ENCODE results near the gene STXBP4.

STXBP4 gene
- total RNA-seq = 7.2 to 16.5 reads per million in 2 donors

GRCh38 chr17:54968262-54968987 is at the start of gene STXBP4, which contains the start of gene COX11:
Gene STXBP4, plus strand, starts transcription at chr17:54968765. Its CDS starts 17,455 bp downstream, at chr17:54986220.
Gene COX11, minus strand, starts transcription at chr17:54968654. Its CDS starts 8 bp downstream, at chr17:54968646.
- peak; percentile 80 to 97 (median 90) for DNase-seq

- no peak for DNase-seq
Measured at GRCh38 chr17:54919425-54919824, 49.1 kb upstream of the STXBP4 start.

DNA sequence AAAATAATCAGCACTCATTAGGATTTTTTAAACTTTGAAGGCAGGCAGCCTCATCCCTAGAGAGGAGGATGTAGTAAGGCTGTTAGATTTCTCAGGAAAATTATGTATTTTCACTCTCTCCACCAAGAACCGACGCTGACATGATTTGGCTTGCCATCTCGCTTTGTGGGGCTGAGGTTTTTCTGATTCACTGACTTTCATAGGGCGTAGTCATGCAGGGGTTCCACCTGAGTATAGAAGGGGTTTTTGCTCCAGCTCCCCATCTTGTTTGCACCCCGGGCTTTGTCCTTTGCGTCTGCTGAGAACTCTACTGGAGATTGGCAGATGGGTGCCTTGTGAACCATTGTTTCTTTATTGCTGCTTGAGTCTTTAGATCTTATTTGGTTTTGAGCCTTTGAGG is 47.7 kb upstream of the STXBP4 start:
- no peak for DNase-seq

GRCh38 chr17:54924405-54924804 is 44.2 kb upstream of the STXBP4 start:
- no peak for DNase-seq

DNA sequence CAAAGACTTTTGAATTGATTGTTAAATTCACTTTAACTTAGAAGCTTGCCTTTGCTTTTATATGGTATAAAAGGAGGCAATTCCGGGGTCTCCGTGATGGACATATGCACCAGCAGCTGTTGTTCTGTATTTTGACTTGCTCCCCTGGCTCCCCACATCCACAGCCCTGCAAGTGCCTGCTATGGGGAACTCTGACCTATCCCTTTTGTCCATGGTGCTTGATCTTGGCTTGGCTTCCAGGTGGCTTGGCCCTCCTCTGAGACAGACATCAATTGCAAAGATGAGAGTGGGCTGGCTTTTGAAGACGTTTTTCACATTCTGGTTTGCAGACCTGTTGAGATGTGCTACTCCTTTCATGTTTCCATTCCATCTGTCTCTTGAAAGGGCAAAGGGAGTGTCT is 41.0 kb upstream of the STXBP4 start:
- DNase-seq = no peak

DNA sequence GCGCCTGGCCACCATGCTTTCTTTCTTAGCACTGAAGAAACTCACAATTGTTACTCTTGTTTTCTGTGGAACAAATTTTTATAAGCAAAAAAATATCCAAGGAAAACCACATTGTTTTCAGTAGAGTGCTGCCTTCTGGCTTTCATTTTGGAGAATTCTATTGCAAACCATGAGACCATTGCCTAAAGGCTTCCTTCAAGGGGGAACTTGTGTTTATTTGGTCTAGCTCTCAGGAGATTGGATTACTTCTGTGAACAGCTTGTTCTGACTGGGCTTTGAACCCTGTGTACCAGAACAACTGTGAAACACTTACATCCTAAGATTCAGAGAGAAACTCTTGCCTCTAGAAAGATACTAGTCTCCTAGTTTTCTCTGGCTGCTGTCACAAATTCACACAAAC is 35.9 kb upstream of the STXBP4 start:
- DNase-seq = no peak

GRCh38 chr17:54933921-54934320 is 34.6 kb upstream of the STXBP4 start:
- DNase-seq = no peak

DNA sequence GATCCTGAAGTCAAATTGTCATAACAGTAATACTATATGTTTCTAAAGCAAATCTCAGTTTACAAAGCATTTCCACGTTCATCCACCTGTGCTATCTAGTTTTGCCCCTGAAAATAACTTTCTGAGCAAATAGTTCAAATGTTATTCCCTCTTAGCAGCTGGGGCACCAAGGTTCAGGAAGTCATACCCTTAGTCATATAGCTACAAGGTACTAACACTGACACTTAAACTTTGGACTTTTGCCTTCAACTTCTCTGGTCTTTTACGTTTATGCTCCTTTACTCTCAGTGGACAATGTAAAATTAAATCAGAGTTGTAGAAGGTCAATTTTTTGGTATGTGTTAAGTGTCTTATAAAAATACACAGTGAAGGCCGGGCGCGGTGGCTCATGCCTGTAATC is 33.1 kb upstream of the STXBP4 start:
- no peak for DNase-seq

GRCh38 chr17:54937018-54937417 is 31.5 kb upstream of the STXBP4 start:
- DNase-seq = no peak

- DNase-seq = no peak
Measured at GRCh38 chr17:54937426-54937825, 31.1 kb upstream of the STXBP4 start.

DNA sequence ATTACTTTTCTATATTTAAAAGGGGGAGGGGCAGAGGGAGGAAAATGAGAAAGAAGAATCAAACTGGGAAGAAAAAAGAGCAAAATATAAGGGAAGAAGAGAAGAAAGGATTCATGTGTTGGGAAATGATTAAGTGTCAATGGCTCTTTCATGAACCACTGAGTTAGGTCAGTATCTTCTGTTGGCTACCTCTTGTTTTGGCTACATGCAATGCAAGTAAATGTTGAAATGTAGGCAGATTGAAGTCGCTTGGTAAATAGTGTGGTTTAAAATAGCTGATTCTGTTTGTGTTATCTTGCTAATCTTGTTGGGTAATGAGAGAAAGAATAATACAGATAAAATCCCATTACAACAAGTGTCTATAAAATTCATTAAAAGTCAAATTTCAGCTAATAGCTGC is 27.3 kb upstream of the STXBP4 start:
- no peak for DNase-seq

- peak in 1 of 5 experiments; percentile 55 for DNase-seq
Measured at GRCh38 chr17:54944796-54945195, 23.8 kb upstream of the STXBP4 start.

GRCh38 chr17:54945231-54945630 is 23.3 kb upstream of the STXBP4 start:
- DNase-seq = peak in 1 of 5 experiments; percentile 70

GRCh38 chr17:54945671-54946070 is 22.9 kb upstream of the STXBP4 start:
- DNase-seq = no peak

DNA sequence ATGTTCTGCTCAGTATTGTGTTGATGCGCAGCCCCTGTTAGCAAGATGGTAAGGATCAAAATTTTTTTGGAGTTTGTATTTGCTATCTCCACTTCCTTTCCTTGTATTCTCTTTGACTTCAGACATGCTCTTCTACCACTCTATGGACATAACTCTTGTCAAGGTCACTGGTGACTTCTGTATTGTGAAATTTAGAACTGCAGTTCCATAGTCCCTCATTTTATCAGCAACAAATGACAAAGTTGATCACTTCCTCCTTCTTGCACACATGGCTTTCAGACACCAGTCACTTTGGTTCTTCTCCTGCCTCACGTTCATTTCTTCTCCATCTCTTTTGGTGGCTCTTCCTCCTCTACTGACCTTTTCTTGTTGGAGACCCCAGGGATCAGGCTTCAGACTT is 21.2 kb upstream of the STXBP4 start:
- DNase-seq = no peak

DNA sequence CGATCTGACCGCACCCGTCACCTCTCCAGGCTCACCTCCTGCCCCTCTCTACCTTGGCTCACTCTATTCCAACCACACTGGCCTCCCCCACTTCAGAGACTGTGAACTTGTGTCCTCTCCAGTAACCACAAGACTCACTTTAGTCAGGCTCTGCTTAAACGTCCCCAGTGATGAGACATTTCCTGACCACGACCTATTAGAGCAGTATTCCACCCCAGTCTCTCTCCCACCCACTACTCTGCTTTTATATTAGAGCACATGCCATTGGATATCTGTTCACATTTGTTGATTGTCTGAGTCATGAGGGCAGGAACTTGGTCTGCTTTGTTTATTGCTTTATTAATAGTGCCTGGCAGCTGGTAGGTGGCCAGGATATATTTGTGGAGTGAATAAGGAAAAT is 20.2 kb upstream of the STXBP4 start:
- DNase-seq = peak in 1 of 5 experiments; percentile 63

DNA sequence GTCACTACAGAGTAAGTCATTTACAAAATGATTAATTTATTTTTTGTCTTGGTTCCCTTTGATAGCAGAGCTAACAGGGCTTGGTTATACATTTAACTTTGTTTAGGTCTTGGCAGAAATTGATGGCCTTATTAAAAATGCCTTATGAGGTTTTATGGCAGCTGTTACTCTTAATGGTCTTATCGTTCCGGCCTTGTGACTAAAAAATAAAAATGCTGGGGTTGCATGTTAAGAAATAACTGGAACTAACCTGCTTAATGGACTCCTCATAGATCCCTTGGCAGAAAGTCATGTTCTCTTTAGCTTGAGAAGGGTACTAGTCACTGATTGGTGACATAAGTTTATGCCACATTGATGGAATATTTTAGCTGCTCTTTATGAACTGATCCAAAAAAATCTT is 18.4 kb upstream of the STXBP4 start:
- DNase-seq = no peak

GRCh38 chr17:54951286-54951685 is 17.3 kb upstream of the STXBP4 start:
- DNase-seq = no peak

DNA sequence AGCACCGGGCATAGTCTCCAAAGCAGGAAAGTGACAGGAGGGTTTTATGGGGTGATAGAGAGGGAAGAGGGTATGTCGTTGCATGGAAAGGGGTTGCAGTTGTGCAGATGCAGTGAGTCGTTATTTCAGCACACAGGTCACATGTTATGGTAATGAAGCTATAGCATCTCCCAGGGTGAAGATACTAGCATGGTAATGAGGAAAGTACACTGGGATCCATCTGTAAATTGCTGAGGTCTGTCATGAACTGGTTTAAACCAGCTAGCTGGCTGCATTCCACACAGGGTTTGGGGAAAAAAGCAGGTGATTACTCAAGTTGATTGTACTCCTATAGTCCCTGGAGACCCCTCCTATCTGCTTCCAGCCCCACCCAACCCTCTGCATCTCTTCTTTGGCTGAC is 11.8 kb upstream of the STXBP4 start:
- DNase-seq = no peak

GRCh38 chr17:54967621-54968261 is 824 bp upstream of the STXBP4 start:
- DNase-seq = peak in 1 of 5 experiments; percentile 61

DNA sequence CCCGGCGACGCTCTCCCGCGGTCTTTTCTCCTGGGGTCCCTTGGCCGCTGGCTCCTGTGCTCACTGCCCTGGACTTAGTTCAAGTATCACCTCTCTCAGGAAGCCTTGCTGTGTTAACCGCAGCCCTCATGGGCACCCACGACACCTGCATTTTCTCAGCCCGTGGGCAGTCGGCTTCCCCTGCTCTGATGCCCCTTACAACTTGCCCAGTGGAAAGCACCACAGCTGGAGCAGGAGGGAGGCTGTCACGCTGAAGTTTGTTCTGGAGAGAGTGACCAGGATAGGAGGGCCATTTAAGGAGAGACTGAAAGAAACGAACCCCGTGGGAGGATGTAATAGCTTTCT is 395 bp downstream of the STXBP4 start:
- peak in 1 of 5 experiments; percentile 4 for DNase-seq

DNA sequence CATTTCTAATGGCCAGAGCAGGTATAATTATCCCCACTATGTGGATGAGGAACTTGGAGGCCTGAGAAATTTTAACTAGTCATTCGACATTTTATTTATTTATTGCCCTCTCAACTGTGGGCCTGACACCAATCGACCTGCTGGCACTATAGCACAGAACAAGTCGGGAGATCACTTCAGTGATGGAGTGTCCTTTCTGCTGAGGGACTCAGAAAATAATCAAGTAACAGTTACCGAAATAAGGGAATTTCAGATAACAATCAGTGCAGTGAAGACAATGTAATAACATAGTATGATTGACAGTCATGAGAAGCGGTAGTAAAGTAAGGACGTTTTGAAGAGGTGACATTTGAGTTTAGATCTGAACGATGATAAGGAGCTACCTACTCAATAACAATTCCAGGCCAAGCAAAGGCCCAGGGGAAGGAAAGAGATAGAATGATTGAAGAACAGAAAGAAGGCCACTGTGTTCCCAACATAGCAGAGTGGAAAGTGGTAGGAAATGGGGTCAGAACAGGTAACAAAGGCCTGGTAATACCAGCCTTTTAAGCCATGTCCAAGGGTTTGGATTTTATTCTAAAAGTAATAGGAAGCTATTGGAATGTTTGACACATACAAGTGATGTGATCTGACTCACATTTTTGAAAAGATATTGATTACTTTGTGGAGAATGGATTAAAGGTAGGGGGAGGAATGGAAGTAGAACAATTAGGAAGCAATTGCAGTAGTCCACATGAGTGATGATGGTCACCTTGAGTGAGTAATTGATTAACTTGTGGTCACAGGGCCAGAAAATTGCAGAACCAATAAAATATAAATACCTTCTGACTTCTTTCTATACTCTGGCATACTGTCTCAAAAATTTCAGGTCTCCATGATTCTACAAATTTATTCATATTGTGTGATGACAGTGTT is 1.4 kb downstream of the STXBP4 start:
- DNase-seq = peak in 1 of 5 experiments; percentile 15

- DNase-seq = no peak
Measured at GRCh38 chr17:54971147-54971546, 2.6 kb downstream of the STXBP4 start.
